NOMO-1 (cell line): Measurements from ENCODE around the gene LRFN5.
A peak's percentile ranks its signal among the peaks of the same experiment; 100 is the strongest.

Source experiments
- DNase-seq, 2 experiments: peaks; one replicate each; lab custom pipeline; 2025; ENCODE audit not compliant: unreplicated experiment in 2 of 2; lab: John Stamatoyannopoulos, UW

Gene LRFN5

GRCh38 chr14:41766772-41767171, 160.1 kb downstream of the LRFN5 start:
- no peak for DNase-seq

DNA sequence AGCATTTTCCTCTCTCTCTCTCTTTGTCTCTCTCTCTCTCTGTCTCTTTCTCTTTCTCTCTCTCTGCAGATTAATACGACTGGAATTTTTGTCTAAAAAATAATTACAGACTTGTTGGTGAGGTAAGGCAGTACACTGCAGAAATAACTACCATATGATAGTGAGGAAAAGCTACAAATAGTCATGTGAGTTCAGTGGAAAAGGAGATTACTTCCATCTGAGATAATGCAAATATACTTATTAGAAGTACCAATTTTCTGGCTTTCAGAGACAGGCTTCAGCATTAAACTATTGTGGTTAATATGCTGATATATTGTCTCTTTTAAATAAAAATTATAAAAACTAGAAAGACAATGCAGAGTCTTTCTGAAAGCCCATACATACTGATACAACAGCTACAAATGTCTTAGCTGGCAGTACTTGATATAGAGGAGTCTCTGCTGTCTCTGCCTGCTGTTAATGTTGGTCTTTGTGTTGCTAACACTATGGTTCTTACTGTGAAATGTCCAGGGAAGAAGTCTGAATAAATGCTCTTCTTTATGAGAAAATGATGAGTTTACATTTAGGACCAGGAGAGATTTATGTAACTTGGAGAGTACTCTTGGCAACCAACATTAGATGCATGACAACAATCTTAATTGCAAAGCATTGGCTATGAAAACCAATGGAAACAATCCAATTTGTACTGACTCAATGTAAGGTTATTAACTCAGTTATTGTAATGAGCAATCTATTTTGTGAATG, 167.0 kb downstream of the LRFN5 start:
- no peak for DNase-seq

- no peak for DNase-seq
Observed at GRCh38 chr14:41782511-41782910, 175.8 kb downstream of the LRFN5 start.

DNA sequence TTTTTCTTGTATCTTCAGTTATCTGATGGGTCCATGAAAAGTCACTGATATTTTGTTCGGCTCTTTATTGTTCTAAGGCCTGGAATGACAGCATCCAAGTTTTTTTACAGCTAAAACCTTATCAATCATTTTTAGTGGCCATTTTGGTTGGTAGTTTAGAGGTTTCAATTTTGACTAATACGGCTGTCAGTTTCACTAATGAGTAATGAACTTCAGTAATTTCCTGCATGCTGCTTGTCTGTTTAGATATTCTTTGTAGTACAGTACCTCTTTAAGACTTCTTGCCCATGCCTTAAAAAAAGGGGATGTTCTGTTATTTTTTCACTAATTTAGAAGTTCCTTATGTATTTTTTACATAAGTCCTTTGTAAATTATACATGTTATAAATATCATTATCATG, 176.7 kb downstream of the LRFN5 start:
- DNase-seq = no peak

- DNase-seq = no peak
Observed at GRCh38 chr14:41785696-41786095, 179.0 kb downstream of the LRFN5 start.

- DNase-seq = no peak
Observed at GRCh38 chr14:41799817-41800216, 193.1 kb downstream of the LRFN5 start.

DNA sequence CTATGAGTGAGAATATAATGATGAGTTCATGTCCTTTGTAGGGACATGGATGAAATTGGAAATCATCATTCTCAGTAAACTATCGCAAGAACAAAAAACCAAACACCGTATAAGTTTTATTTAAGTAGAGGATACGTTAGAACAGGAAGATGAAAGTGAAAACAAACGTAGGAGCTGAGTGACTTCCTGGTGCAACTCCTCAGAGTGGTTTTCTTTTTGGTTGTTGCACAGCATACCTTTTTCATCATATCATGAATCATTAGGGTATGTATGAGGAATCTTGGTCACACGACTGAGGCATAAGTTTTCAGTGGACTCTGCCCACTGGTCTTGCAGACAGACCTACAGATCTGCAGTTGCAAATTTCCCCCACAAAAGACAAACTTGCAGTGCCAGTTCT, 199.0 kb downstream of the LRFN5 start:
- DNase-seq = peak in 1 of 2 experiments; percentile 7

DNA sequence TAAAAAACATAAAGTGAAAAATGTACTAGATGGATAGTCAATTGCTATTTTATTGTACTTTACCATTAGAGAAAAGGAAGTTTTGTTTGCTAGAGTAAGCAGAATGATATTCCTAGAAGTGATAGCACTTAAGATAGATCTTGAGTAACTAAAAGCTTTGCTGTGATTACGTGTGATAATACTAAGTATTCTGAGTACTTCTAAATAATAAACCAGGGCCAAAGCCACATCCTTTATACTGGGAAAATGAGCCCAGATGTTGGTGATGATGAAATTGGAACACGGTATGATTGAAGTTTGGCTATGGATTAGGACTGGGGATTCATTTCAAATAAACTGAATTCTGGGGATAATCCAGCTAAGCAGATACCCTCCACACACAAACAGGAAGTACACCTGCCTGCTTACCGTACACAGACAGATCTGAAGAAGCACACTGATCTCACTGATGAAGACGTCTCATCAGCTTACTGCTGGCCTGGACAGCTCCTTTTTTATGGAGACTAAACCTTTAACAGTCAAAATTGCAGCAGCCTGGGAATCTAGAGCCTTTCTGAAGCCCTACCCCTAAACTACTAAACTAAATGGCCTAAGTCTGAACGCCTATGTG, 199.8 kb downstream of the LRFN5 start:
- DNase-seq = no peak

DNA sequence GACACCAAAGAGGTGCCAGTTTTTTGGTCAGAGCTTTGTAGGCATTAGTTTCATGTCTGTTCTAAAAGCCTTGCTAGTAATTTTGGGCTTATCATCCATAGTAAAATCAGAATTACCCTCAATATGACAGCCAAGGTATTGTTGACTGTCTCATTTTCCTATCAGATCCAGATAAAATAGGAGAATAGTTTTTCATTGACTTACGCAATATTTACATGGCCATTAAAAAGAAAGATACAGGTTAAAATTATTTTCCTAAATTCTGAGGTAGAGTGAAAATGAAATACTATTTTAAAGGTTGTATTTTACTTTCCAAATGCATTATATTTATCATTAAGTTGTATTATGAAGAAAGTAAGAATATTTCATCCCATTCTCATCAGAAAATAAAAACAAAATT, 203.7 kb downstream of the LRFN5 start:
- DNase-seq = no peak

DNA sequence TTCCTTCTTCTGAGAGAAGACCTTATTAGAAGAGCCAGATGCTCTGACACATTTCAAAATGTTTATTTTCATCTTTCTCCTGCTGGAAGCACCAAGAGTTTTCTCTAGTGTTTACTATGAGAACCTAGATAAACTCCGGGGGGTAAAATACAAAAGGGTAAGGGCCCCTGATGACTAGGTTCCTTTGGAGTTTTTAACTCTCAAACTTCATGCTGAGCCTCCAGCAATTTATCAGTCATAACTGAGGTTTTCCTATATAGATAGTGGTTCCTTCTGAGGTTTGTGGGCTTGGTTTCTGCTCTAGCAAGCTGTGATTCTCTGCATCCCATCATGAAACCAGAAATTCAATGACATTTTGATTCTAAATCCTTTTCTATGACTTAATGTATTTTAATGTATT, 210.9 kb downstream of the LRFN5 start:
- DNase-seq = no peak

DNA sequence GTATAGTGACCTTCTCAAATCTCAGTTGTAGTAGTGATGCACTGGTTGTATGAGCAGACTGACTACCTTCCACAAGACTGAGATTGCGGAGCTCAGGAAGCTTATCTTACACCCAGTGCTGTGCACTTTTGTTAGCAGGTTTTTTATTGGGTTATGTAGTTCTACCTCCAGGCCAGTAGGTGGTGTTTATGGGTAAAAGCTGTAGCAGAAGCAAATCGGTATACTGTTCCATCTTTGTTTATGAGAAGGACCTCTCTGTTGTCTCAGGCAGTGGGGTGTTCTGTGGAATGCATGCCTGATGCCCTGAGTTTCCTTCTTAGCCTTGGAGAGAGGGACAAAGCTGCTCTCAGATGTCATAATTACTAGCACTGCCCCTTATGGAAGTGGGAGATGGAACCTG, 217.8 kb downstream of the LRFN5 start:
- no peak for DNase-seq

DNA sequence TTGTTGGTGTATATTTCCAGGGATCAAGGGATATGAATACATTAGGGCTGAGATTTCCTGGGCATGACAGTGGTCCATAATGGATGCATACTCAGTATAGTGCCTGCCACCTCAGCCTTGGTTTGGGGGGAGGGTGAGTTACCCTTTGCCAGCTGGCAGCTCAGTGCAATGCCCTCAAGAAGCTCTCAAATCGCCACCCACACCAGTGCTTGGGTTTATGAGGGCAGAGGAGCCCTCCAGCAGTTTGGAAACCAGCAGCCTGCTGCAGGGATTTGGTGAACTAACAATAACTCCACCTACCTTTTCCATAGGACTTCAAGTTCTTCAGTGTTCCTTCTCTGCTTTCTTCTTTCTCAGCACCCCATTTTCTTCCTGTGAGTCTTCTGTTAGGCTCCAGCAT, 218.9 kb downstream of the LRFN5 start:
- no peak for DNase-seq

GRCh38 chr14:41830714-41831406, 224.2 kb downstream of the LRFN5 start:
- no peak for DNase-seq

GRCh38 chr14:41839661-41840060, 233.0 kb downstream of the LRFN5 start:
- DNase-seq = no peak

- peak; percentile 69 to 94 for DNase-seq
Observed at GRCh38 chr14:41859336-41859735, 252.7 kb downstream of the LRFN5 start.

- no peak for DNase-seq
Observed at GRCh38 chr14:41860586-41860985, 253.9 kb downstream of the LRFN5 start.

GRCh38 chr14:41865894-41866293, 259.2 kb downstream of the LRFN5 start:
- no peak for DNase-seq

DNA sequence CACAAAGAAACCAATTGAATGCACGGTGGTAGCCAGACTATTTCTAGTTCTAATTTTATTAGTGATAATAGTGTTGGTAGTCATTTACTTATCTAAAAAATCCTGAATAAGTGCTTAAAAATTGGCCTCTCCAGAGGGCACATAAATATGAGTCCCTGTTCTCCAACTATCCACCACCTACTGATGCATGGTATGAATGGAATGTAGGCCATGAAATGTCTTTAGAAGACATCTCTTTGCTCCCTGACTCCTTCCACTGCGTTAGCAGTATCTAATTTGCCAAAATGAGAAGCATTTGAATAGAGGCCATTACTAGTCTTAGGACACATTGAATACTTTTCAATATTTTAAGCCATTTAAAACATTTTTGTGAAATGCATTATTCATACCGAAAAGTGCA, 261.7 kb downstream of the LRFN5 start:
- DNase-seq = no peak

- no peak for DNase-seq
Observed at GRCh38 chr14:41872931-41873685, 266.4 kb downstream of the LRFN5 start.

DNA sequence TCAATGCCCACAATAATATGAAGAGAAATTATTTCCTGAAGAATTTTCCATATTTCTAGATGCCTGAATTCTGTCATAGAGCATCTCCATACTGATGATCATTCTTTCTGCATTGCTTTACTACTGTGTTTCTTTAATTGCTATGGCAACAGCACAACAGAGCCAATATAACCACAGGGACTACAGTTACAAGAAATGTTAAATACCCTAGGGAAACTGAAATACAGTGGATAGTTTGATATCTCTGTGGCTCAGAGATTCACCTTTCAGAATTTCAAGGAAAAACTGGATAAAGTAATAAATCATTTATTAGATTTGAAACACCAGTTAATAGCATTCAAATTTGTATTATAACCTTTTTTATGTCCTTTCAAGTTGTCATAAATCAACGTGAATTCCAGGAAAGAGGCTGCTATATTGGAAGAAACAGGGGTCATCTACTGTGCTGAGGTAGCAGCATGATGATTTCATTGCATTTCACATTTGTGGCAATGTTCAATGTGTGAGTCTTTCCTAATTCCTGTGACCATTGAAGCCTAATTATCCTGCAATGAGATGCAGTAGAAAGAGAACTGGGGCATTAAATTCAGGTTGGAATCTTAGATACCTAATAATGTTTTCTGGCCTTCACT, 267.1 kb downstream of the LRFN5 start:
- DNase-seq = no peak

- no peak for DNase-seq
Observed at GRCh38 chr14:41875116-41875515, 268.4 kb downstream of the LRFN5 start.
